LNCaP clone FGC (cell line): Measurements from ENCODE around the gene UBE2J2.

ENCODE experiments used
- DNase-seq: peaks from one replicate; pipeline ENCODE4 v3.0.0-alpha.2; 2011; ENCODE audit warnings: low read depth
- H3K4me3 ChIP-seq: 2 replicates; pipeline ENCODE4 v1.5.1; 2011; ENCODE audit warnings: mild to moderate bottlenecking, low read depth, low read length, control low read depth
- CTCF ChIP-seq: IDR thresholded peaks from 2 replicates; pipeline ENCODE4 v1.5.1; 2012; ENCODE audit warnings: mild to moderate bottlenecking; ENCODE audit not compliant: control insufficient read depth, insufficient read depth; ENCODE audit errors: extremely low read depth

Gene UBE2J2

GRCh38 chr1:1304331-1305299 is 31.0 kb upstream of the UBE2J2 start:
- no peak for TF ChIP-seq CTCF
- DNase-seq, result no peak
- H3K4me3 ChIP-seq, result peak overlapping the region; percentile 66

GRCh38 chr1:1303736-1304135 is 30.1 kb upstream of the UBE2J2 start:
- no peak overlapping the region for H3K4me3 ChIP-seq
- no peak for TF ChIP-seq CTCF

GRCh38 chr1:1302951-1303509 is 29.4 kb upstream of the UBE2J2 start:
- no peak for TF ChIP-seq CTCF
- no peak for DNase-seq
- H3K4me3 ChIP-seq, result no peak overlapping the region

More at GRCh38 chr1:1303736-1304135, 30.1 kb upstream of the UBE2J2 start:
- no peak for DNase-seq

- TF ChIP-seq CTCF, result peak; percentile 42
- H3K4me3 ChIP-seq, result no peak overlapping the region
- no peak for DNase-seq
Measured at GRCh38 chr1:1302006-1302430, 28.4 kb upstream of the UBE2J2 start.

- no peak for TF ChIP-seq CTCF
- no peak for DNase-seq
- no peak overlapping the region for H3K4me3 ChIP-seq
Measured at GRCh38 chr1:1300352-1300739, 26.7 kb upstream of the UBE2J2 start.

- 0 out of 2 replicates have a peak, but pooled peaks have one; percentile 11 for TF ChIP-seq CTCF
- H3K4me3 ChIP-seq, result no peak overlapping the region
- DNase-seq, result no peak
Measured at GRCh38 chr1:1299686-1300351, 26.2 kb upstream of the UBE2J2 start.
